HG02763 (cell line): ENCODE results near the gene CDK5RAP3.
"Not testable (repeated sequence)": the region's sequence is repeated elsewhere in the genome, so short reads cannot be mapped to it uniquely, and the experiment has no call there.

Experiments used
- ATAC-seq: cut with Tn5 transposase; IDR thresholded peaks from one replicate; pipeline ENCODE4 v1.9.1; 2021; ENCODE audit warnings: mild to moderate bottlenecking, moderate library complexity; ENCODE audit not compliant: unreplicated experiment

The CDK5RAP3 gene

GRCh38 chr17:47996201-47996600 is 25.3 kb downstream of the CDK5RAP3 start:
- no peak for ATAC-seq

- no peak for ATAC-seq
Observed at GRCh38 chr17:47997586-47997985, 26.7 kb downstream of the CDK5RAP3 start.

DNA sequence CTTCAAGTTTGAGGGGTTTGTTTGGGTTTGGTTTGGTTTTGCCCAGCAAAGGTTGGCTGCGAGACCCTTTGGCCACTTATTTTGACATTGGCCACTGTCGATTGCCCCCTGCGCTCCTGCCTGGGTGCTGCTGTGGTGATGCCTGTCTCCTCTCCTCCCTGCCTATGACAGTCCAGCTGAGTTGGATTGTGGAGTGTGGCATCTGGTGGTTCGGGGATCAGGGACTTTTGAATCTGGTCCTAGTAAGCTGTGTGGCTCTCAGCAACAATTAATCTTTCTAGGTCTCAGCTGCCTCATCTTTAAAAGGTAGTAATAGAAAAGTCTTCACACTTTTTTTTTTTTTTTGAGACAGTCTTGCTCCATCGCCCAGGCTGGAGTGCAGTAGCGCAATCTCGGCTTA is 27.1 kb downstream of the CDK5RAP3 start:
- ATAC-seq = no peak

DNA sequence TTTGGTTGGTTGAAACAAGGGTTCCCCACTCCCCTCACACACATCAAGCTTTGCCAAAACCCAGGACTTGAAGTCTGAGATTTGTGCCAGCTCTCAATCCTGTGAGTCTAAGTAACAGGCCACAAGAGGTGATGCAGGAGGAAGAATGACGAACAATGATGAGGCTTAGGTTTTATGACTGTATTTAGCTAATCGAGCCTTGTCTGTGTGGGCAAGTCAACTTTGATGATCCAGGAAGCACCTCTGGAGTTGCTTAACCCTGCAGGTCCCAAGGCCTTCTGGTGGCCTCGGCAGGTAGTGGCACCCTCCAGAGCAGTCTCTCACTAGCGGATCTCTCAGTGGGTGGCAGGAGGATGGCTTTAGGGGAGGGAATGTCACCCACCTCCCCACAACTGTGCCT is 28.7 kb downstream of the CDK5RAP3 start:
- no peak for ATAC-seq

GRCh38 chr17:48001197-48001596 is 30.3 kb downstream of the CDK5RAP3 start:
- ATAC-seq = no peak

GRCh38 chr17:48001657-48002056 is 30.7 kb downstream of the CDK5RAP3 start:
- not testable (repeated sequence) for ATAC-seq

- ATAC-seq = no peak
Observed at GRCh38 chr17:48002266-48002915, 31.5 kb downstream of the CDK5RAP3 start.

DNA sequence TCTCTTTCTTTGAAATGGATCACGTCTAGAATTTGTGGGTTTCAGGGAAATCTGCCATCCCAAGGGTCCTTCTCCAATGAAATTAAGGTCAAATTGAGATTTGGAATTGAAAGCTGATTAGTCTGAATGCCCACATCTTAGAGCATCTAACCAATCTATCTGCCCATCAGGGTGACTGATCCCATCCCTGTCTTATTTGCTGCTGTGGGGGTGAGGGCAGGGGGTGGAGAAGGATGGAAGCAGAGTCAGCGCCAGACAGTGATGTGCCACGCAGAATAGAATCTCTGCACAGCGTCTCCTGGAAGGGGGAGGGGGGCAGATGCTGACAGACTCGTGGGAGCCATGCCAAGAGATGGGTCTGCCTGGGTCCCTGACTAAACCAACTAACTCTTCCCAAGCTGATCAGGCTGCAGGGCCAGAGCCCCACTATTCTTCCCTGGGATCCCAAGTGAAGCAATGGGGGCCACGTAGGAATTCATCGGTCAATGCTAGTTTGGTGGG is 32.1 kb downstream of the CDK5RAP3 start:
- ATAC-seq = no peak

- no peak for ATAC-seq
Observed at GRCh38 chr17:48003417-48004151, 32.7 kb downstream of the CDK5RAP3 start.

DNA sequence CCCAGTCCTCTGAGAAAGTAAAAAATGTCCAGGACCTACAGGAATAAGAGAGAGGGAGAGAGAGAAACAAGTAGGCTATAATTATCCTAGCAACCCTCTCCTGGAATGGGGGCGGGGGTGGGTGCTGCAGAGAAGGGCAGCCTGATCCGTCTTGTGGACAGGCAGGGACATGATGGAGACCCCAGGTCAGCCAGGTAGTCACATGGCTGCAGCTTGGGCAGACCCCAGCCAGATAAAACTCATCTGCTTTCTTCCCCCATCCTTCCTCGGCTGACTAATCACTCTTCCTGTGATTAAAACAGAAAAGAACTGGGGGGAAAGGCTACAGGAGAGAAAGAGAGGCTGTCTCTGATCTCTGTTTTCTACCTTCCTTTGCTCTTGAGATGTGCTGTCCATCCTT is 34.1 kb downstream of the CDK5RAP3 start:
- ATAC-seq = no peak

- no peak for ATAC-seq
Observed at GRCh38 chr17:48006936-48007709, 36.2 kb downstream of the CDK5RAP3 start.

GRCh38 chr17:48010193-48010592 is 39.3 kb downstream of the CDK5RAP3 start:
- no peak for ATAC-seq

DNA sequence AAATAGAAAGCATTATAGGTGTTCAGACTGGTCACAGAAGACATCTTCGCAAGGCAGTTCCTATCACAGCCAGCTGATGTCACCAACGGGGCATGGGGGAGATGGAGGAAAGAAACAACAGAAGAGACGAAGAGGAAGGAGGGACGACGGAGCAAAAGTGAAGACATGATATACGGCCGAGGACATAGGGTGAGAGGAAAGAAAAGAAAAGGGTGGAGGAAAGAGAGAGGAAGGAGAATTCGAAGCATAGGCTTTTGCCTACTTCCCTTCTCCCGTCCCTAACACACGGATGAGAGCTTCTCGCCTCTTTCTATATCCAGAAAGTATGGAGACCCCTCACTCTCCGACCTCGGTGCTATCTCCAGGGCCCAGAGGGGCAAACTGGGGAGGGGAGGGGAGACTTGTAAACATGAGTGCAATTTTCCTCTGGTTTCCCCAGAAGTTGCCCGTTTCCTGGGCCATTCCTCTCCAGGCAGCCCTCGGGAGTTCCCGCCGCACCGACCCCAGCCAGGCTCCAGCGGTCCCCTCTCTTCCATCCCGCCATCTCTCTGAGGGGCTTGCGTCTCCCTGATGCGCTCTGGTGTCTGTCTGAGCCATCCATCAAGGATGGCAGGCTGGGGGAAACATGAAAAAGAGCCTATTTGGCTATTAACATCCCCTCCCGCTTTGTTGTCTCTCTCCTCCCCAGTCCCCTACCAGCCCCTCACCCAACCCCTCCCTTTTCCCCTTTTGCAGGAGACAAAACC is 40.7 kb downstream of the CDK5RAP3 start:
- no peak for ATAC-seq

- no peak for ATAC-seq
Observed at GRCh38 chr17:48012151-48012520, 41.2 kb downstream of the CDK5RAP3 start.

DNA sequence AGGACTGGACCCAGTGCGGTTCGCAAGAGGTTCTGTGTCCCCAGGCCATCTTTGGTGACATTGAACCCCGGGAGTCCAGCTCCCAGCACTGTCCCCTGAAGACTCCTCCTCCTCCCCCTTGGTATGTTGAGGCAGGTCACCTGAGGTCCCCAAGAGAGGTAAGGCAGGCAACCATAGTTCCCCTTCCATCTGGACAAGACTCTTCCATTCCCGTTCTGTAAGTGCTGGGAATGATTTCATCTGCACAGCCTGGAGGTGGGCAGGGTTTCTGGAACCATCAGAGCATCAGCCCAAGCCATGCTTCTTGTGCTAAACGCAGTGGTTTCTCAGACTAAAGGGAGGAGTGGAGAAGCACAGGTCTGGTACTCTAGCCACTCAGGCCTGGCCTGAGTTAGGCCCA is 41.7 kb downstream of the CDK5RAP3 start:
- ATAC-seq = no peak

GRCh38 chr17:48013876-48014594 is 43.1 kb downstream of the CDK5RAP3 start:
- ATAC-seq = no peak

- ATAC-seq = no peak
Observed at GRCh38 chr17:48014595-48015111, 43.7 kb downstream of the CDK5RAP3 start.

GRCh38 chr17:48016112-48016511 is 45.2 kb downstream of the CDK5RAP3 start:
- no peak for ATAC-seq

- ATAC-seq = not testable (repeated sequence)
Observed at GRCh38 chr17:48017817-48018158, 46.9 kb downstream of the CDK5RAP3 start.

DNA sequence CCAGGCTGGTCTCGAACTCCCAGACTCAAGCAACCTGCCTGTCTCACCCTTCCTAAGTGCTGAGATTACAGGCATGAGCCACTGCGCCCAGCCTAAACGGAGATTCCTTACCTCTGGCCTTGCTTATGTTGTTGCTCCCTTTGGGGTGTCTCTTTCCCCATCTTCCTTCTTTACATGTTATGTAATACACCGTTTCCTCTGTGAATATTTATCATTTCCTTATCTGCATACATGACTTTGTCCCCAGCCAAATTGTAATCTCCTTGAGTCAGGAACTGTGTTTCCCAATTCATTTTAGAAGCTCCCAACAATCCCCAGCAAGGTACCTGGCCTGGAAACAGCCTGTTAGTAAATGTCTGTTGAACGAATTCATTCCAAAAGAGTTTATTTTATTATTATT is 51.0 kb downstream of the CDK5RAP3 start:
- ATAC-seq = no peak
